ENCODE data around the gene CNIH2. TPM values are rescaled to one million over a fixed set of nuclear protein-coding genes. Genes with fewer than 3 reads are reported as not detected.
"Not testable (repeated sequence)": the region's sequence is repeated elsewhere in the genome, so short reads cannot be mapped to it uniquely, and the experiment has no call there.

CNIH2 gene
- total and polyA plus RNA-seq, 4 experiments from 2014 or later, result 1.4 to 1.8 TPM; not detected in 2

DNA sequence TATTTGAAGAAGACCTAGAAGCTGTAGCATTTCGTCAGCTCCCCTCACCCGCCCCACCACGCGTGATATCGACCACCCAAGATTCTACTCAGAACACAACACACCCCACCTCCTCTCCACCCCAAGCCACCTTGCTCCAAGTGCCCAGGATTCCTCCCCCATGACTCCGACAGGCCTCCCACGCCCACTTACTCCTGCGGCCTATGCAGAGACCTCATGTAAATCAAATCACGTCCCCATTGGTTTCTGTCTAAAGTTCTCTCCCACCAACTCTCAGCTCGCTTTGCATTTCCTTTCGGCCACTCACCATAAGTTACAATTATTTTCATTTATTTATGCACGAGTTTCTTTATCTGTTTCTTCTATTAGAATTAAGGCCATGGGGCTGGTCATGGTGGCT, 24.7 kb downstream of the CNIH2 start:
- no peaks in the 10 kb centered on the region for H3K27me3 ChIP-seq (ENCODE audit: insufficient read depth, low read length)
- intact Hi-C loops (cut with micrococcal nuclease), result no loop called here
- H3K4me3 ChIP-seq (ENCODE audit: low read length in 2 of 2), result no peak overlapping the region
- no peaks in the 10 kb centered on the region for H3K4me1 Mint-ChIP-seq
- H3K9me3 Mint-ChIP-seq, result no peaks in the 10 kb centered on the region
- no peak overlapping the region for H3K27ac ChIP-seq (ENCODE audit: low read depth, low read length)
- H3K36me3 ChIP-seq (ENCODE audit: insufficient read depth, low read length), result no peaks in the 10 kb centered on the region
- no peak overlapping the region for H3K4me3 Mint-ChIP-seq
- peaks cover 0 to 3% of the 10 kb centered on the region in 2 donors for H3K27me3 Mint-ChIP-seq
- CTCF ChIA-PET (ENCODE audit: partially characterized antibody), result interaction anchor here (0.7 to 2.4 kb wide), 3 partner anchors 9 to 84 kb away, joined by 3 to 9 read pairs (median 3); no protein-coding TSS in a partner anchor
- POLR2A ChIA-PET (ENCODE audit: partially characterized antibody), result no interaction called here
- no peaks in the 10 kb centered on the region for H3K36me3 Mint-ChIP-seq
- H3K4me1 ChIP-seq (ENCODE audit: insufficient read depth, low read length), result no peaks in the 10 kb centered on the region
- no peaks in the 10 kb centered on the region for H3K9me3 ChIP-seq (ENCODE audit: control insufficient read depth in 1 of 2, low read length in 2 of 2)
- H3K27ac Mint-ChIP-seq, result peak overlapping the region in 1 of 7 donors; percentile 5
- DNase-seq, result no peak

DNA sequence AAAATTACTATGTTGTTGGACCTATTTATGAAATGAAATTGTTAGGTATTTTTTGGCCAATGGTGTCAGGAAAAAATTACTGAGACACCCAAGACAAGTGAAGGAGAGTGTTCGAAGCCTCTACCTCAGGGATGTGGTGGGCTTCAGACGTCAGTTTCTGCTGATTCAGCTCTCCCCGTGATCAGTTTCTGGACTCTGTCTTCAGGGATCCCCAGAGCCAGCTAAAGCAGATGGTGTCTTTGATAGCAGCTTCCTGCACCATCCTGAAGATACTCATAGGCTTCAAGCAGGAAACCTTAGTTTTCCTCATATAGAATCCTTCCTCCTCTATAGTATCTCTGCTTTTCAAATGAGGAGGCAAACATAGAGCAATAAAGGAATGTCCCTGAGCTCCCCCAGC, 31.5 kb downstream of the CNIH2 start:
- Mint-ChIP-seq H3K27ac (no peak overlapping the region), H3K36me3 (peaks cover 0 to 1% of the 10 kb centered on the region in 2 donors), H3K27me3 (peaks cover 0 to 3% of the 10 kb centered on the region in 2 donors), H3K4me1 (peaks cover 3 to 15% (median 8%) of the 10 kb centered on the region in 4 donors), H3K4me3 (no peak overlapping the region), H3K9me3 (no peaks in the 10 kb centered on the region)
- ChIA-PET POLR2A (ENCODE audit: partially characterized antibody) (interaction anchor here (1.2 kb wide), 1 partner anchor 20 kb away, joined by 3 read pairs; the partner anchor contains the start of gene YIF1A), CTCF (ENCODE audit: partially characterized antibody) (interaction anchor here (0.7 to 4.7 kb wide), 3 partner anchors 11 to 79 kb away, joined by 3 to 63 read pairs (median 7); no protein-coding TSS in a partner anchor)
- Histone ChIP-seq H3K9me3 (ENCODE audit: control insufficient read depth in 1 of 2, low read length in 2 of 2) (no peaks in the 10 kb centered on the region), H3K27me3 (ENCODE audit: insufficient read depth, low read length) (no peaks in the 10 kb centered on the region), H3K4me1 (ENCODE audit: insufficient read depth, low read length) (peaks cover 22% of the 10 kb centered on the region), H3K27ac (ENCODE audit: low read depth, low read length) (no peak overlapping the region), H3K4me3 (ENCODE audit: low read length in 2 of 2) (no peak overlapping the region), H3K36me3 (ENCODE audit: insufficient read depth, low read length) (no peaks in the 10 kb centered on the region)
- intact Hi-C loops (cut with micrococcal nuclease), result no loop called here
- DNase-seq, result no peak

DNA sequence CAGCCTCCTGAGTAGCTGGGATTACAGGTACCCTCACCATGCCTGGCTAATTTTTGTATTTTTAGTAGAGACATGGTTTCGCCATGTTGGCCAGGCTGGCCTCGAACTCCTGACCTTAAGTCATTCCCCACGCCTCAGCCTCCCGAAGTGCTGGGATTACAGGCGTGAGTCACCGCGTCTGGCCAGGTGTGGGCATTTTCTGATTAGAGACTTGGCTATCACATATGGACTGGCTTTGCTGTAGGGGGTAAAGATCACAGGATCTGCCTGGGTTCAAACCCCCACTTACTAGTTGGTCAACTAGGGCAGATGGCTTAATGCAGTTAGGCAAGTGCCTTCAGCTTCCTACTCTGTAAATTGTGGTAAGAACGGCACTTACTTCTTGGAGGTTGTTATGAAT, 32.3 kb downstream of the CNIH2 start:
- Mint-ChIP-seq H3K27me3 (peaks cover 2 to 3% of the 10 kb centered on the region in 2 donors), H3K9me3 (no peaks in the 10 kb centered on the region), H3K27ac (no peak overlapping the region), H3K4me3 (no peak overlapping the region), H3K36me3 (peaks cover 0 to 1% of the 10 kb centered on the region in 2 donors), H3K4me1 (peaks cover 3 to 18% (median 8%) of the 10 kb centered on the region in 4 donors)
- H3K36me3 ChIP-seq (ENCODE audit: insufficient read depth, low read length), result no peaks in the 10 kb centered on the region
- intact Hi-C loops (cut with micrococcal nuclease), result loop anchor here (5.0 kb wide), 1 partner anchor 367 kb away; the partner anchor contains the start of gene RBM4B
- peaks cover 22% of the 10 kb centered on the region for H3K4me1 ChIP-seq (ENCODE audit: insufficient read depth, low read length)
- DNase-seq, result no peak
- H3K27me3 ChIP-seq (ENCODE audit: insufficient read depth, low read length), result no peaks in the 10 kb centered on the region
- ChIA-PET POLR2A (ENCODE audit: partially characterized antibody) (interaction anchor here (1.2 to 3.3 kb wide), 2 partner anchors 21 to 37 kb away, joined by 3 to 13 read pairs; partner anchors contain the start of genes B4GAT1 and YIF1A), CTCF (ENCODE audit: partially characterized antibody) (interaction anchor here (1.4 to 4.7 kb wide), 2 partner anchors 76 to 79 kb away, joined by 7 to 63 read pairs; no protein-coding TSS in a partner anchor)
- H3K9me3 ChIP-seq (ENCODE audit: control insufficient read depth in 1 of 2, low read length in 2 of 2), result no peaks in the 10 kb centered on the region
- no peak overlapping the region for H3K27ac ChIP-seq (ENCODE audit: low read depth, low read length)
- H3K4me3 ChIP-seq (ENCODE audit: low read length in 2 of 2), result no peak overlapping the region

DNA sequence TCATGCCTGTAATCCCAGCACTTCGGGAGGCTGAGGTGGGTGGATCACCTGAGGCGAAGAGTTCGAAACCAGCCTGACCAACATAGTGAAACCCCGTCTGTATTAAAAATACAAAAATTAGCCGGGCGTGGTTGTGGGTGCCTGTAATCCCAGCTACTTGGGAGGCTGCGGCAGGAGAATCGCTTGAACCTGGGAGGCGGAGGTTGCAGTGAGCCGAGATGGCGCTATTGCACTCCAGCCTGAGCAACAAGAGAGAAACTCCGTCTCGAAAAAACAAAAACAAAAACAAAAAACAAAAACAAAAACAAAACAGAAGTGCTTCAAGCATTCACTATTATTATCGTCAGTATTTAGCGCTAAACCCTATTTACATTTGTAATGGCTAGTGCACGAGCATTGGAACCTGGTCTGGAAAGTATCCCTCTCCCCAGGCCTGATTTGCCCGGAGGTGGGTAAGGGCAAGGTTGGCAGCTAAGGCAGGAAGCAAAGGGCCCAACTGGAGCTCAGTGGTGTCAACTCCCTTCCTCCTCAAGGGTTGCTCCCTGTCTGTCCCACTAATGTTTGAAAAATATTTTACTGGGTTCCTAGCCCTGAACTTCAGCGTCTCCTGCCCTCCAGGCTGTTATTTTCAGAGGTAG, 32.9 kb downstream of the CNIH2 start:
- H3K4me1 ChIP-seq (ENCODE audit: insufficient read depth, low read length), result peaks cover 22% of the 10 kb centered on the region
- not testable (repeated sequence) for H3K27ac Mint-ChIP-seq; H3K9me3 ChIP-seq (ENCODE audit: control insufficient read depth in 1 of 2, low read length in 2 of 2); H3K9me3 Mint-ChIP-seq; H3K27me3 ChIP-seq (ENCODE audit: insufficient read depth, low read length); H3K27me3 Mint-ChIP-seq; H3K36me3 Mint-ChIP-seq; DNase-seq; H3K36me3 ChIP-seq (ENCODE audit: insufficient read depth, low read length); H3K4me3 ChIP-seq (ENCODE audit: low read length in 2 of 2); H3K27ac ChIP-seq (ENCODE audit: low read depth, low read length)
- peak overlapping the region in 1 of 8 donors; percentile 20 for H3K4me3 Mint-ChIP-seq
- ChIA-PET CTCF (ENCODE audit: partially characterized antibody) (interaction anchor here (0.6 to 4.7 kb wide), 28 partner anchors 8 to 478 kb away, joined by 3 to 110 read pairs (median 6); partner anchors contain the start of genes B4GAT1, BRMS1, CCDC85B and DPP3), POLR2A (ENCODE audit: partially characterized antibody) (interaction anchor here (0.9 to 4.4 kb wide), 14 partner anchors 15 to 534 kb away, joined by 3 to 53 read pairs (median 11); partner anchors contain the start of genes B4GAT1, BRMS1, PELI3 and RIN1)
- H3K4me1 Mint-ChIP-seq, result peaks cover 4 to 20% (median 8%) of the 10 kb centered on the region in 4 donors
- intact Hi-C loops (cut with micrococcal nuclease), result loop anchor here (5.0 kb wide), 1 partner anchor 366 kb away; the partner anchor contains the start of gene RBM4B

DNA sequence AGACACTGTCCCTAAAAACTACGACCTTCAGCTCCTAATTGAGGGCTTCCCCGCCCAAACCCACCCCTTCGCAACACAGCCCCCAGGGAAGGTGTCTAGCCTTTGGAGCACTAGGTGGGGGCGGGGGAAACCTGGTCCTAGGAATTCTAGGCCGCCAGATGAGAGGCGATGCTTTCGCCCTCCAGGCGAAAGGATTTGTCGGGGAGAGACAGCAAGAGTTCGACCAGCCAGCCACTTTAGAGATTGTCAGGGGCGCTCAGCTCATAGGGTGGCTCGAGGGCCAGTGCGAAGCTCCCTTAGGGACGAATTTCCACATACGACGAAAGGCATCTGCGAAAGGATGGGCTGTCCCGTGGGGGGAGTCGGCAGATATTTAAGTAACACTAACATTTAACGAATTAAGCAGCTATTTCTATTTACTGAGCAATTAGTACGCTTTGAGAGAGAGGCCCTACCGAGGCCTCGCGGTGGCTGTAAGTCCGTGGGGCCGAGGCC, 33.5 kb downstream of the CNIH2 start:
- no peaks in the 10 kb centered on the region for H3K36me3 ChIP-seq (ENCODE audit: insufficient read depth, low read length)
- intact Hi-C loops (cut with micrococcal nuclease), result loop anchor here (5.0 kb wide), 1 partner anchor 366 kb away; the partner anchor contains the start of gene RBM4B
- peaks cover 0 to 1% of the 10 kb centered on the region in 2 donors for H3K36me3 Mint-ChIP-seq
- DNase-seq, result no peak
- H3K4me3 Mint-ChIP-seq, result peak overlapping the region; percentile 89 to 97 (median 94)
- H3K9me3 ChIP-seq (ENCODE audit: control insufficient read depth in 1 of 2, low read length in 2 of 2), result no peaks in the 10 kb centered on the region
- ChIA-PET POLR2A (ENCODE audit: partially characterized antibody) (interaction anchor here (0.7 to 4.4 kb wide), 23 partner anchors 14 to 1126 kb away, joined by 3 to 53 read pairs (median 4); partner anchors contain the start of genes B4GAT1, BRMS1, MRPL11 and PELI3), CTCF (ENCODE audit: partially characterized antibody) (interaction anchor here (0.6 to 4.7 kb wide), 30 partner anchors 9 to 479 kb away, joined by 3 to 110 read pairs (median 6); partner anchors contain the start of genes B4GAT1, BRMS1, CCDC85B and DPP3)
- peak overlapping the region; percentile 93 to 100 (median 99) for H3K27ac Mint-ChIP-seq
- H3K4me1 ChIP-seq (ENCODE audit: insufficient read depth, low read length), result peaks cover 22% of the 10 kb centered on the region
- H3K9me3 Mint-ChIP-seq, result no peaks in the 10 kb centered on the region
- no peaks in the 10 kb centered on the region for H3K27me3 ChIP-seq (ENCODE audit: insufficient read depth, low read length)
- H3K27ac ChIP-seq (ENCODE audit: low read depth, low read length), result peak overlapping the region; percentile 62
- H3K4me1 Mint-ChIP-seq, result peaks cover 4 to 20% (median 8%) of the 10 kb centered on the region in 4 donors
- peak overlapping the region; percentile 20 to 88 for H3K4me3 ChIP-seq (ENCODE audit: low read length in 2 of 2)
- peaks cover 2 to 3% of the 10 kb centered on the region in 2 donors for H3K27me3 Mint-ChIP-seq

DNA sequence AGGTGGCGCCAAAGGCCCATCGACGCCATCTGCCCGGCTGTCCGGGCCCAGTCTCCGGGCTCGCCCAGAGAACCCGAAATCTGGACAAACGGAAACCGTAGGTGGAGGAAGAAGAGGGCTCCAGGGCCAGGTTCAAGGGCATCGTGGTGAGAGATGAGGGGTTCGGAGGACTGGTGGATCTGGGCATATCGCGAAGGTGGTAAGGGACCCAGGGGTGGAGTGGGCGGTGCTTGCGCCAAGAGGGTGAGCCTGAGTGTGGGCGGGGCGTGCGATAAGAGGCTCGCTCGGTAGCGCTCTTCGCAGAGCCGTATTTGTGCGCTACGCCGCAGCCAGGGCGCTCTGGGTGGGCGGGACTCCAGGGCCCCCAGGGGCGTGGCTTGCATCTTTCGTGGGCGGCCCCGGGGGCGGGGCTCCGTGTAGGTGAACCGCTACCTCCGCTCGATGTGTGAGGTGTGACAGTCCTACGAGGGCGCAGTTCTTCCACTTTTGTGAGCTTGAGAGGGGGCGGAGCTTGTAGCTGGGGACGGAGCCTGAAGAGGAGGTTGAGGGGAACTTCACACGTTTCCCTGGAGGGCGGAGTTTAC, 34.1 kb downstream of the CNIH2 start:
- Histone ChIP-seq H3K27ac (ENCODE audit: low read depth, low read length) (peak overlapping the region; percentile 62), H3K27me3 (ENCODE audit: insufficient read depth, low read length) (no peaks in the 10 kb centered on the region), H3K4me3 (ENCODE audit: low read length in 2 of 2) (peak overlapping the region; percentile 43 to 88), H3K36me3 (ENCODE audit: insufficient read depth, low read length) (no peaks in the 10 kb centered on the region), H3K9me3 (ENCODE audit: control insufficient read depth in 1 of 2, low read length in 2 of 2) (no peaks in the 10 kb centered on the region), H3K4me1 (ENCODE audit: insufficient read depth, low read length) (peaks cover 22% of the 10 kb centered on the region)
- peaks cover 0 to 1% of the 10 kb centered on the region in 2 donors for H3K36me3 Mint-ChIP-seq
- H3K4me1 Mint-ChIP-seq, result peaks cover 4 to 20% (median 8%) of the 10 kb centered on the region in 4 donors
- CTCF ChIA-PET (ENCODE audit: partially characterized antibody), result interaction anchor here (0.6 to 4.7 kb wide), 32 partner anchors 9 to 452 kb away, joined by 3 to 110 read pairs (median 6); partner anchors contain the start of genes B4GAT1, BRMS1, CCDC85B and DPP3
- H3K4me3 Mint-ChIP-seq, result peak overlapping the region; percentile 89 to 97 (median 94)
- intact Hi-C loops (cut with micrococcal nuclease), result loop anchor here (1.0 to 5.0 kb wide), 8 partner anchors 16 to 365 kb away; partner anchors contain the start of genes BRMS1, MRPL11, RAB1B and RBM4B
- peaks cover 2 to 3% of the 10 kb centered on the region in 2 donors for H3K27me3 Mint-ChIP-seq
- POLR2A ChIA-PET (ENCODE audit: partially characterized antibody), result interaction anchor here (0.6 to 4.4 kb wide), 31 partner anchors 10 to 1126 kb away, joined by 3 to 53 read pairs (median 4); partner anchors contain the start of genes ACTN3, B4GAT1, BRMS1 and C11orf68
- H3K27ac Mint-ChIP-seq, result peak overlapping the region; percentile 93 to 100 (median 99)
- H3K9me3 Mint-ChIP-seq, result no peaks in the 10 kb centered on the region
- peak; percentile 97 to 99 (median 98) for DNase-seq

Data from CD4-positive, alpha-beta memory T cell (primary cell).